Stimulated activated CD8-positive, alpha-beta memory T cell treated with anti-CD3 and anti-CD28 coated beads, Interleukin-2, amount 100 ng/mL, for 48 hours (primary cell): Measurements from ENCODE around the gene NPHP3.

ENCODE experiments used
- DNase-seq, 2 donors: peaks; one replicate each; pipeline ENCODE4 v3.0.0-alpha.2; 2020; ENCODE audit warnings: low read depth in 2 of 2

NPHP3 gene

DNA sequence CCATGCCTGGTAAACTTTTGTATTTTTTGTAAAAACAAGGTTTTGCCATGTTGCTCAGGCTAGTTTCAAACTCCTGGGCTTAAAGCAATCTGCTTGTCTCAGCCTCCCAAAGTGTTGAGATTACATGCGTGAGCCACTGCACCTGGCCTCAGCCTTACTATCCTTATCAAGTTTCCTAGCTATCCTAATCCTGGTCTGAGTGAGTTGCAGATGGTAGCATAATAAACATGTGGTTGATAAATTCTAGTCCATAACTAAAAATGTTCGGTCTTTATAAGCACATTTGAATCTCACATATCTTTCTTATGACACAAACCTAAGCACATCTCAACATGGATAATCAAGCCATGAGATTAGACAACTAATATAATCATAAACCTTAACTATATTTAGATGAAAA is 18.5 kb downstream of the NPHP3 start:
- no peak for DNase-seq

DNA sequence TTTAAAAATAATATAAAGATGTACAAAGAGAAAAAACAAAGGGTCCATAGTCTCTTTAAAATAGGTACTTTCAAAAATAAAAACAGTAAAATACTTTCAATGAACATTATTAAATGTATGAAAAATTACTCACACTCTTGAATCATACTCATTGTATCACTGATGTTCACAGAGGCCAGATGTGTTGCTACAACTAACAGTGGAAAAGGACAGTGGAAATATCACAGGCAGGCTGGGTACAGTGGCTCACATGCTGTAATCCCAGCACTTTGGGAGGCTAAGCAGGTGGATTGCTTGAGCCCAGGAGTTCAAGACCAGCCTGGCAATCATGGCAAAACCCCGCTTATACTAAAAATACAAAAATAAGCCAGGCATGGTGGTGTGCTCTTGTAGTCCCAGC is 26.8 kb downstream of the NPHP3 start:
- no peak for DNase-seq

DNA sequence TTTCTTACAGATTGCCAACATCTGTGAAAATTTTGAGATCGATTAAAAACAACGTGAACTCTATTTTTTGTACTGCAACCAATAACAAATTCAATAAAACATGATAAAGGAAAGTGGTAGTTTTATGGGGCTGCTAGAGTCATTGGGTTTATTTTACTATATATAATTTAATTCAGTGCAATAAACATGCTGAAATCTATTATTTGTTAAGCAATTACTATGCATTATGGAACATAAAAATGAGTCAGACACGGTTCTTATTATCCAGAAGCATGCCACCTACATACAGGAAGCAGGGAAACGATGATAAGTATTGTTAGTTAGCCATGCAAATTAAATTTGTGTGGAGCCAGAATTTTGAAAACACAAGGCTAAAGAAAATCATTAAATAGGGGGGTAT is 27.2 kb downstream of the NPHP3 start:
- no peak for DNase-seq

DNA sequence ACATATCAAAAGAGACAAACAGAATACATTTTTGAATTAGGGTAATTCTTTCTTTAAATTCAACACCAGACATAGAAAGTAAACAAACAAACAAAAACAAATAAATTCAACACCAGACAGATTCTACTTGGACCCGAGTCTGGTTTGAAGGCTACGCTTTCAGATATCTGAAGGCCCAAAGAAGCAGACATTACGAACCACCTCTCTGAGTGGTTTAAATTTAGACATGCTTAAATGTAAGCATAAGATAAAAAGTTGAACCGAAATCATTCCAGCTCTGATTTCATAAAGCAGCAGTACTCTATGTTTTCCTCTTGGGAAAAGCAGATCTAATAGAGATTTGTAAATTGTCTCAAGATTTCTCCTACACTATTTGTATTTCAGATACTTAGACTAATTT is 32.2 kb downstream of the NPHP3 start:
- no peak for DNase-seq

GRCh38 chr3:132682201-132682600 is 40.0 kb downstream of the NPHP3 start:
- no peak for DNase-seq

- no peak for DNase-seq
Measured at GRCh38 chr3:132681421-132681820, 40.8 kb downstream of the NPHP3 start.

DNA sequence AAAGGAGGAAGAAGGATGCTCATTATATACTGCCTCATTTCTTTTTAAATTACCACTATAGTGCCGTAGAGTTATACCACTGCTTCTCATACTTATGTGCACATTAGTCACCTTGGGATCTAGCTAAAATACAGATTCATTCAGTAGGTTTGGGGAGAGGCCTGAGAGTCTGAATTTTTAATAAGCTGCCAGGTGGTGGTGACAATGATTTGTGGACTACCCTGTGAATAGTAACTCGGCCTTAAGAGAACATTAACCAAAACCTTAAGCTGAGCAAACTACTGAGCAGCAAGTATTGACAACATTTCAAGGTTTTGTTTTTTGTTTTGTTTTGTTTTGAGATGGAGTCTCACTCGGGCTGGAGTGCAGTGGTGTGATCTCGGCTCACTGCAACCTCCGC is 42.3 kb downstream of the NPHP3 start:
- DNase-seq: no peak

GRCh38 chr3:132675408-132675807 is 46.8 kb downstream of the NPHP3 start:
- no peak for DNase-seq

GRCh38 chr3:132669256-132669777 is 52.9 kb downstream of the NPHP3 start:
- DNase-seq: no peak

DNA sequence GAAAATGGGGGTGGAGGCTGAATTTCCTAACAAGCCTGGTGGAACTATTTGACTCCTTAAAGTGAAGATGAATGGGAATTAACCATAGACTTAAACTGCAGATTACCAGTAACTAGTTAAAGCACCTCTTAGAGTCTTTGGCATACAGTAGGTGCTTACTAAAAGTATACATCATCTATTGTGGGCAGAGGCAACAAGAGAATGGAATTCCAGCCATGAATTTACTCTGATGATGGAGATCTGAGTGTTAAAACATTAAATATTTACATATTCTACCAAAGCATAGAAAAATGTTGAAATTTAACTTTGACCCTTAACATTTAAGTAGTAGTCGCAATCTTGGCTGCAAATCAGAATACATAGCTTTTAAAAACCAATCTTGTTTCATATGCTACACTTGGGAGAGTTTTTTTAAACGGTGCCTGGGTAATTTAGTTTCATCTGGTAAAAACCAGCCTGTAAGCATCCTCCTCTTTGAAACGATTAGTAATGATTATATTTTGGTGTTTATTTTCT is 56.9 kb downstream of the NPHP3 start:
- DNase-seq: no peak

DNA sequence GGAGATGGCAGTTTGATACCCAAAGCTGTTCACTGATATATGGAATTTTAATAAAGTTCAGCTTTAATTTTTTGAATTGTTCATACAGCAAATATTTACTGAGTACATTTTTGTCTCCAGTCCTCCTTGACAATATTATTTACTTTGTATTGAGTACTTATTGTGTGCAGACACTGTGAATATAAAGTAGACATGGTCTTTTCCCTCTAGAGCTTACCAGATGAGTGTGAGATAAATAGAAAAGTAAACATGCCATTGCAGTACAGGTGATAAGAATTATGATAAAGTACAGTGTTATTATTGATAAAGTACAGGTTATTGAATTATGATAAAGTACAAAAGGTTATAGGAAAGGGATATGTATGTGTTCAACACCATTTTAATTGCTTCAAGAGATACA is 60.0 kb downstream of the NPHP3 start:
- no peak for DNase-seq

DNA sequence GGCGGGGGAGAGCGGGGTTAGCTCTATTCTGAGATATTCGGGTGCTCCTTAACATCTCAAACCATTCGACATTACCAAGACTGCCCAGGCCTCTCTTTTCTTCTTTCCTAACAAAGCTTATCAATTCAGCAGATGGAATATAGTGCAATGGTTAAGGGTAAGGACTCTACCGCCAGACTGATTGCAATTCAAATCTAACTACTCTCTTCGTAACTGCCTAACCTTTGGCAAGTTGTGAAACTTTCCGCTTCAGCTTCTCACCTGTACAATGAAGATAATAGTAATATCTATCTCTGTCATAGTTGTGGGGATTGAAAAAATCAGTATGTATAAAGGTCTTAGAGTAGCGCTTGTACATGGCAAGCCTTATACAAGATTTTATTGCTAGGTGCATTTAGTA is 61.1 kb downstream of the NPHP3 start:
- no peak for DNase-seq

GRCh38 chr3:132660811-132661070 is 61.5 kb downstream of the NPHP3 start:
- DNase-seq: no peak

DNA sequence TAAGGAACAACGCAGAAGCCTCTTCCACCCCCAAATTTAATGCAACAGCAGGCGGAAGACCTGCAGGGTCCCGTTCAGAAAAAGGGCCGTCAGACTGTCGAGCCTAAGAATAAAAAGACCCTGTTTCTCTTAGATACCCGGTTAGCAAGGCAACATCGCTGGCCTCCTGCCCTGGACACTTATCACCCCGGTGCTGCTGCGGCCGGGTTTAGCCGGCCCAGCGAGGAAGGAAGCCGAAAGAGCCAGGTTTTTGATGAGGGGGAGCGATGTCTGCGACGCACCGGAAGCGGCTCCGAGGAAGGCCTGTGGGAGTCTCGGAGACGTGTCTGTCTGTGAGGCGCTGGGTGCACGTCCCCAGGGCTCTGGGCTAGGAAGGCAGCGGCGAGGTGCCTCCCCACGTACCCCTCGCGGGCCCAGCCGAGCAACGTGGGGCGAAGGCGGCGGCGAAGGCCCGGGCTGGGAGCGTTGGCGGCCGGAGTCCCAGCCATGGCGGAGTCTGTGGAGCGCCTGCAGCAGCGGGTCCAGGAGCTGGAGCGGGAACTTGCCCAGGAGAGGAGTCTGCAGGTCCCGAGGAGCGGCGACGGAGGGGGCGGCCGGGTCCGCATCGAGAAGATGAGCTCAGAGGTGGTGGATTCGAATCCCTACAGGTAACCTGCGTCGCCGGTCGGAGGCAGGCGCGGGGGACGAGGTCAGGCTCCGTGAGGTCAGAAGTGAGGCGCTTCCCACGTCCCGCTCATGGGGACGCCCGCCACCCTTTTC is 62.0 kb downstream of the NPHP3 start, which contains the start of gene UBA5:
Gene UBA5 (plus strand): TSS at position 278 of the 759 bp plus-strand sequence. CDS start 209 bp downstream, at position 487.
- DNase-seq: peak; percentile 53 to 60

DNA sequence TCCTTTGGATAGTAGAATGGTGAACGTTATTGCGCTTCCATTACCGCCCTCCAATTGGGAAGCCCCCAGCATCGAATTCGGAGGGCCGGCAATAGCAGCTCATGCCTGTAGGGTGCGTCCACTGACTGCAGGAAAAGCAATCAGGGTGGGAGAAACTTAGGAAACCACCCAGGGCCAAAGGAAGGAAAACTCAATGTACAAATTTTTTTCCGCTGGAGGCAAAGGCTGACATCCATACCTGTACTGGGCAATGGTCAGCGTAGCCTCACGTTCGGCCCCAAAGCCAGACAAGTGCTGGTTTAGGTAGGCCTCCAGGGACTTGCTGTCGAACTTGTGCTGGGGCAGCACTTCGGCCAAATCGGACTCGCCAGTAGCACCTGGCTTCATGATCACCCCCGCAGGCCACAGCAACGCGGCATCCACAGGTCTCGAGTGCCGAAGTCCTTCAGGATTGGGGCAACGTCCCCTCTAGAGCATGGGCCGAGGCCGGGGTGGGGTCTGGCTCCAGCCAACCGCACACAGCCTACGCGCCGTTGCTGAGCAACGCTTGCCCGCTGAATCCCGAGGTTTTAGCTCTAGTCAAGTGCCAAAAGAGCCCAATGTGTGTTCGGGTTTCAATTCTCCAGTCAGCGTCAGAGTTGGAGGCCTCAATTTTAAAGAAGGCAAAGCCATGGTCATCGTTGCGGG is 62.7 kb downstream of the NPHP3 start, which contains the start of gene ACAD11:
Gene ACAD11 (minus strand): TSS at position 445 of the 687 bp plus-strand sequence. CDS start 58 bp downstream, at position 387.
- DNase-seq: peak; percentile 13 to 22

DNA sequence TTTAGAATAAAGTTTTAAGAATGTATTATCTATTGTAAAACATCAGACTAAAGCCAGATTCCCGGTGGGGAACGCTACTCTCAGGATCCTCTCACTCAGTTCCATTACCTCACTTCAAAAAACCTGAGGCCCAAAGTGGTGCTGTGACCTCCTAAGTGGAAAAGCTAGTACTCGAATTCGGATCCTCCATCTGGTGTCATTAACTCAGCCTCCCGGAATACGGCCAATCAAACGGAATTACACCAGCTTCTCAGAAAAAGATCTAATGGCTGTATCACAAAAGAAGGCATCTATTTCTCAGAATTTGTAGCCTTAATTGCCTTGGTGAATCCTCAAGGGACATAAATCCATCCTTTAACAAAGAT is 63.2 kb downstream of the NPHP3 start:
- DNase-seq: no peak

GRCh38 chr3:132657869-132658747 is 64.1 kb downstream of the NPHP3 start:
- DNase-seq: no peak

GRCh38 chr3:132655471-132655870 is 66.7 kb downstream of the NPHP3 start:
- no peak for DNase-seq

DNA sequence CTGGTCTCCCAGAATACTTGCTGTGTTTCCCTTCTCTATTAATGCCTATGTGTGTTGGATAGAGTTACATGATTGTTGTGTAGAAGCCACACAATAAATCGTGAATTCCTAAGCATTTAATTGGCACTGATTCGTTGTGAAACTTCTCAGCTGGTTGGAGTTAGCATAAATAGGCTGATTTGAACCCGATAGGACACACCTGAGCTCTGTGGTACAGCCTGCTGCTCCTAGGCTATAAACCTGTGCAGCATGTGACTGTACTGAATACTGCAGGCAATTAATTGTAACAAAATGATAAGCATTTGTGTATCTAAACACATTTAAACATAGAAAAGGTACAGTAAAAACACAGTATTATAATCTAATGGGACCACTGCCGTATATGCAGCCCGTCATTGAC is 67.5 kb downstream of the NPHP3 start:
- DNase-seq: no peak

- DNase-seq: no peak
Measured at GRCh38 chr3:132654190-132654589, 68.0 kb downstream of the NPHP3 start.

GRCh38 chr3:132652640-132653270 is 69.5 kb downstream of the NPHP3 start:
- no peak for DNase-seq

DNA sequence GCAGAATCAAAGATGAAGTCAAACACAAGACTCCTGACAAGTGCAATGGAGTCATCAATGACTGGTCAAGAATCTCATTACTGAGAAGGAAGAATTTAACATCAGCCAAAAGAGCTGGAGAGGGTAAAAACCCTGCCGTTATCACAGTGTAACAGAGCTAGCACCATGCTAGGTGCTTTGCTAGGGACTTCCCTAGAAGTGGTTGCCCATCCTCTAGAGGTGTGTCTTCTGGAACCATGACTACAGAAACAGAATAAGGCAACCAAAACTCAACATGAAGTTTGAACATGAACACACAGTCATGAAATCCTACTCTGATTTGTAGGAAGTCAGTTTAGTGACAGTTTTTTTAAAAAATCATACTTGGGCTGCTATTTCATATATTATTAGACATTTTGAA is 72.1 kb downstream of the NPHP3 start:
- DNase-seq: no peak
